ENCODE data around the gene CPT1A. TPM values are rescaled to one million over a fixed set of nuclear protein-coding genes. Genes with fewer than 3 reads are reported as not detected.

The CPT1A gene
- total RNA-seq, 1 donor from 2014 or later: 77.1 TPM

- intact Hi-C loops (cut with DNase I): no loop called here
- ATAC-seq (ENCODE audit: poor library complexity) (peak; percentile 60), DNase-seq (peak; percentile 61)
Observed at GRCh38 chr11:68812526-68812925, 29.2 kb downstream of the CPT1A start.

DNA sequence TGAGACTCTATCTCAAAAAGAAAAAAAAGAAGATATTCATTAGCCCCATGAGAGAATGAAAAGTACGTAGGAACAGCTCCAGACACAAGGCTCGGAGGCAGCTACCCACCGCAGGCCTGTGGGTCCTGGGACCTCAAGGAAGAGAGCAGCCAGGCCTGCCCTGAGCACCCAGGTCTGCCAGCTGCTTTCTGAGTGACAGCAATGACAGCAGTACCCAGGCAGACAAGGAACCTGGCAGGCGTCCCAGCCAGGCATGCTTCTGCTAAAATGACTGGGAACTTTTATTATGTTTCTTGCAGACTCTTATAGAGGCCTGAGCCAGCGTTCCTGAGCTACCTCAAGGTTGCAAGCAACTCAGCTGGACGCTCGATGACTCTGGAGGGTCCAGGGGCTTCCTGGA is 31.6 kb downstream of the CPT1A start:
- peak; percentile 87 for DNase-seq
- intact Hi-C loops (cut with DNase I): no loop called here
- peak; percentile 89 for ATAC-seq (ENCODE audit: poor library complexity)

DNA sequence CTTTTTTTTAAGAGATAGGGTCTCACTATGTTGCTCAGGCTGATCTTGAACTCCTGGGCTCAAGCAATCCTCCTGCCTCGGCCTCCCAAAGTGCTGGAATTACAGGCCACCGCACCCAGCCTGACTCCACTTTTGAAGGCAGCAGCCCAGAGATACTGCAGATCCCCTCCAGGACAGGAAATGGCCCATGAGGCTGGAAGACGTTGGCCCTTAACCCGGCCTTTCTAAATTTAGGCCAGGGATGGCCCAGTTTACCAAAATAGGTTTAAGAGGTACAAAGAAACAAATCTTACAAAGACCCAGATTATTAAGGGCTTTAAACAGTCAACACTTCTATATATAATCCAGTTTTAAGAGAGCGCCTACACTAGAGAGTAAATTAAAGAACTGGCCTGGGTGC is 32.2 kb downstream of the CPT1A start:
- DNase-seq: no peak
- intact Hi-C loops (cut with DNase I): no loop called here
- ATAC-seq (ENCODE audit: poor library complexity): peak; percentile 53

GRCh38 chr11:68808787-68809186 is 32.9 kb downstream of the CPT1A start:
- intact Hi-C loops (cut with DNase I): no loop called here
- ATAC-seq (ENCODE audit: poor library complexity) (no peak), DNase-seq (no peak)

DNA sequence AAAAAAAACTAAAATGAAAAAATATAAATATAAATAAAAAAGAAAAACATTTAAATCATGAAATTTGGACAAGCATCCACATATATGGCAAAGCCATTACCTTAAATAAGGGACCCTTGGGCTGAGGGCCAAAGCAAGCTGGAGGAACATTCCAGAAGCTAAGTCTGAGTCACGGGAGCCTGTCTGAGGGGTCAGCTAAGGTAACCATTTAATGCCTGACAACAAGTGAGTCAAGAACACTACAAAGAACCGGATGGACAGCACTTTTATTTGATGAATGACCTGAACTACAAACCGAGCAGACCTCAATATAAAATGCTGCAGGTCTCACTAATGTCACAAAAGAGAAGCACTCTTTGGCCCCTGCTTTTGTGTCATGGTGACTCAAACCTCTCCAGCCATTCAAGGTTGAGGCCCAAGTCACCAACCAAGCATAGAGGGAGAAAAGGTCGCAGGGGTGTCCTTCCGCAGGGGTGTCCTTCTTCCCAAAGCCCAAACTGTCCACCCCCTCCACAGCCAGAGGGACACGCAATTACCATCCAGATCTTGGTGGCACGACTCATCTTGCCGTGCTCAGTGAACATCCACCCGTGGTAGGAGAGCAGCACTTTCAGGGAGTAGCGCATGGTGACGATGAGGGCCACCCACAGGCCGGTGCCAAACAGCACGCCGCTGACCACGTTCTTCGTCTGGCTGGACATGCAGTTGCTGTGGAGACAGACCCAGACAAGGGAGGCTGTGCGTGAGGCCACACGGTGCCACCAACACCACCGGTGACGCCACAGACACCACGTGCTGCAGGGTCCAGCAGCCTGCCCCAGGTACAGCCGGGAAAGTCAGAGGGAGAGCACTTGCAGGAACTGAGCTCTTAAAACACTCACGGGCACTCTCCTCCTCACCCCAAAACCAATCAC is 34.5 kb downstream of the CPT1A start:
- intact Hi-C loops (cut with DNase I): no loop called here

DNA sequence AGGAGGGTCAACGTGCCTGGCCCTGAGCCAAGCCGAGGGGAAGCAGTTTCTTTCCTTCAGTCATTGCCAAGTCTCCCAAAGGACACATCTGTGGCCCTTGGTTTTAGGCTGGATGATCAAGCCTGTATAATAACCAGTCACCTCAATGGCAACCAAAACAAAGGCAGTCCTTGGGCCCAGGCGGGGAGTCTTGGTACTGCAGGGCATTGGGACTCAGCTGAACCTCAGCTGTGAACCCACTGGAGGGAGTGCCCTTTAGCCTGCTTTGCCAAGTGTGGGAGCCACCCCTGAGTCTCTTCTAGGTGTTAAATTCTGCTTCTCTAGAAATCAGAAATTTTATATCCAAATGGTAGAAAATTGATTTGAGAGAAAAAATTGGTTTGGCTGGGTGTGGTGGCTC is 36.9 kb downstream of the CPT1A start:
- intact Hi-C loops (cut with DNase I): no loop called here
- DNase-seq (no peak), ATAC-seq (ENCODE audit: poor library complexity) (no peak)

More for the DNA sequence above, 34.5 kb downstream of the CPT1A start:
- no peak for ATAC-seq (ENCODE audit: poor library complexity)
- no peak for DNase-seq

GRCh38 chr11:68803766-68804165 is 38.0 kb downstream of the CPT1A start:
- intact Hi-C loops (cut with DNase I): no loop called here
- no peak for DNase-seq
- ATAC-seq (ENCODE audit: poor library complexity): no peak

DNA sequence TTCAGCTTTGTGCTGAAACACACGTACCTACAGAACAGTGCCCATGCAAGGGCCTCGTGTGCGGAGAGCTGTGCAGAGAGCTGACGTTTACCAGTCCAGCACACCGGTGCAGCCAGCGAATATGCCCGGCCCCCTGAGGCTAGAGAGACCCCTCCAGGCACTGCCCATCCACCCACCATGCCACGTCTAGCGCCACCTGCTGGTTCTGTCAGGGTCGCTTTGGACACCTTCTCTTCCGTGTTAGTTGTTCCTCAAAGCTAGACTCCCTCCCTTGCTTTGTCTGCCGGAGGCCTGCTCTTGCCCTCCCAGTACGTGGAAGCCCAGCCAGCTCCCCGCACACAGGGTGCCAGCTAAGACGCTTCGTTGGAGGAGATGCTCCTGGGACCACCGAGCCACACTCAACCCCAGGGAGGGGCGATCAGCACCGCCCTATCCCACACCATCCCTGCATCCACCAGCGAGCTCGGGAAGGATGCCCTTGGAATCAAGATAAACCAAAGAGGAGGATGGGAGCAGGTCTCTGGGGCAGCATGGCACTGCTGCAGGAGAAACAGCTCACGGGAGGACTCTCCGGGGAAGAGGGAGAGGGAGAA is 43.4 kb downstream of the CPT1A start:
- ATAC-seq (ENCODE audit: poor library complexity): no peak
- DNase-seq: no peak
- intact Hi-C loops (cut with DNase I): no loop called here

GRCh38 chr11:68796801-68797200 is 44.9 kb downstream of the CPT1A start:
- ATAC-seq (ENCODE audit: poor library complexity) (peak; percentile 91), DNase-seq (peak; percentile 73)
- intact Hi-C loops (cut with DNase I): no loop called here

- ATAC-seq (ENCODE audit: poor library complexity): peak; percentile 30
- no peak for DNase-seq
- intact Hi-C loops (cut with DNase I): no loop called here
Observed at GRCh38 chr11:68792400-68792966, 49.2 kb downstream of the CPT1A start.

DNA sequence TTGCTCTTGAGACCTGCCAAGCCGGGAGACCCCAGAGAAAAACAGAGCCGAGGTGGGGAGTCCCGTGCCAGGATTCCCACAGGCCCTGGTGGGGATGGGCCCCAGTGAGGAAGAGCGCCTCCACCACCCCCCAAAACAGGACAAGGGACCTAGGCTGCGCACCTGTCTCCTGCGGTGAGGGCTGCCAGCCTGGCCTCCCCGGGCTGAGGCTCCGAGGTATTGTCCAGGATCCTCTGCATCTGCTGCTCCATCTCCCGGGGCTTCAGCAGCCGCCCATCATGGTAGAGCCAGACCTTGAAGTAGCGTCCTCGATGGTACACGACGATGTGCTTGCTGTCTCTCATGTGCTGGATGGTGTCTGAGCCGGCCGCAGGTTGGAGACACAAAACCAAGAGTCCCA is 57.1 kb downstream of the CPT1A start:
- no peak for DNase-seq
- ATAC-seq (ENCODE audit: poor library complexity): no peak
- intact Hi-C loops (cut with DNase I): no loop called here

GRCh38 chr11:68783216-68783821 is 58.4 kb downstream of the CPT1A start:
- intact Hi-C loops (cut with DNase I): no loop called here
- ATAC-seq (ENCODE audit: poor library complexity) (peak; percentile 83), DNase-seq (peak; percentile 76)

GRCh38 chr11:68782711-68783110 is 59.0 kb downstream of the CPT1A start:
- intact Hi-C loops (cut with DNase I): no loop called here
- DNase-seq (no peak), ATAC-seq (ENCODE audit: poor library complexity) (no peak)

DNA sequence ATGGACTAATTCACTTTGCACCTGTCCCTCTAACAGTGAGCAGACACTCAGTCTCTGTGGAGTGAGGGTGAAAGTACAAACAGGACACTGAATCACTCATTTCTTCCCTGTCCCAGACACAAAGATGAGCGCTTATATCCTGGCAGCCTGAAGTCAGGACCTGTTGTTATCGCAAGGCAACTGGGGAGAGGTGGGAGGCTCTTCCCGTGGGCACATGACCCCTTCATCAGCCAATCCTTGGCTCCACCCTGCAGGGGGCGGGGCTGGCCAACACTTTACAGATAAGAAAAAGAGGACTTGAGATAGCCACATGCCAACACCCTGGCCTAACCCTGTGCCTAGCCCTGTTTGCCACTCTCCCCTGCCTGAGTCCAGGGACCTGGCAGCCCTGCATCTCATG is 60.9 kb downstream of the CPT1A start:
- intact Hi-C loops (cut with DNase I): no loop called here
- peak; percentile 81 for ATAC-seq (ENCODE audit: poor library complexity)
- DNase-seq: peak; percentile 86

DNA sequence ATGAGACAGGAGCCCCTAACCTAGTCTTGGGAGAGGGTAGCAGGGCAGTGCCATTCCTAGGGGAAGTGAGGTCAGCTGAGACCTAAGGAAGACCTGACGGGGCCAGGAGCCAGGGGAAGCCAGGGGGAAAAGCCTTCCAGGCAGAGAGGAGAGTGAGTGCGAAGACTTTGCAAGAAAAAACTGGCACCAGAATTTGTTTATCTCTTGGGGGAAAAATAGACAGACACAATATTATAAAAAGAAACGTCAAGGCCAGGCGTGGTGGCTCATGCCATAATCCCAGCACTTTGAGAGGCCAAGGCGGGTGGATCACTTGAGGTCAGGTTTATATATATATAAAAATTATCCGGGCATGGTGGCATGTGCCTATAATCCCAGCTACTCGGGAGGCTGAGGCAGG is 63.5 kb downstream of the CPT1A start:
- intact Hi-C loops (cut with DNase I): no loop called here
- ATAC-seq (ENCODE audit: poor library complexity): peak; percentile 48
- no peak for DNase-seq

DNA sequence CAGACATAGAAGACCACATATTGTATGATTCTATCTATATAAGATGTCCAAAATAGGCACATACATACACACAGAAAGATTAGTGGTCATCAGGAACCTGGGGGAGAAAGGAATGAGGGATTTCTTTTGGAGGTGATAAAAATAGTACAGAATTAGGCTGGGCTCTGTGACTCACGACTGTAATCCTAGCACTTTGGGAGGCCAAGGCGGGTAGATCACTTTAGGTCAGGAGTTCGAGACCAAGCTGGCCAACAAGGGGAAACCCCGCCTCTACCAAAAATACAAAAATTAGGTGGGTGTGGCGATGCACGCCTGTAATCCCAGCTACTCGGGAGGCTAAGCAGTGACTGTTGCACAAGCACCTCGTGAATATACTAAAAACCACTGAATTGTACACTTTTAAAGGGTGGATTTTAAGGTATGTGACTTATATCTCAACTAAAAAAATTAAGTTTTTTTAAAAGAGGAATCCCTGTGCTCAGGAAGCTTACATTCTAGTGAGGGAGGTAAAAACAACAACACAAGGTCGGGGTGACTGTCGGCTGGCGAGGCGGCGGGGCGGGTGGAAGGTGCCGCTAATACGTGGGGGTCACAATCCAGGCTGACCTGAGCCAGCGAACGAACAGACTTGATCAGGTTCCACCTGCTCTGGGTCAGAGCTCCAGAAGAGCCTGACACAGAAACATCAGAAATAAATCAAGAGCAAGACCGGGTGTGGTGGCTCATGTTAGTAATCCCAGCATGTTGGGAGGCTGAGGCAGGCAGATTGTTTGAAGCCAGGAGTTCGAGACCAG is 65.1 kb downstream of the CPT1A start:
- no peak for ATAC-seq (ENCODE audit: poor library complexity)
- DNase-seq: no peak
- intact Hi-C loops (cut with DNase I): no loop called here

- no peak for ATAC-seq (ENCODE audit: poor library complexity)
- DNase-seq: no peak
- intact Hi-C loops (cut with DNase I): no loop called here
Observed at GRCh38 chr11:68775951-68776388, 65.7 kb downstream of the CPT1A start.

- DNase-seq (no peak), ATAC-seq (ENCODE audit: poor library complexity) (no peak)
- intact Hi-C loops (cut with DNase I): no loop called here
Observed at GRCh38 chr11:68774194-68774585, 67.5 kb downstream of the CPT1A start.
